ENCODE measurements around the gene TK1. TPM values are rescaled to one million over a fixed set of nuclear protein-coding genes. Genes with fewer than 3 reads are reported as not detected.

Gene TK1
- total RNA-seq, 1 donor from 2014 or later: 2.1 TPM

DNA sequence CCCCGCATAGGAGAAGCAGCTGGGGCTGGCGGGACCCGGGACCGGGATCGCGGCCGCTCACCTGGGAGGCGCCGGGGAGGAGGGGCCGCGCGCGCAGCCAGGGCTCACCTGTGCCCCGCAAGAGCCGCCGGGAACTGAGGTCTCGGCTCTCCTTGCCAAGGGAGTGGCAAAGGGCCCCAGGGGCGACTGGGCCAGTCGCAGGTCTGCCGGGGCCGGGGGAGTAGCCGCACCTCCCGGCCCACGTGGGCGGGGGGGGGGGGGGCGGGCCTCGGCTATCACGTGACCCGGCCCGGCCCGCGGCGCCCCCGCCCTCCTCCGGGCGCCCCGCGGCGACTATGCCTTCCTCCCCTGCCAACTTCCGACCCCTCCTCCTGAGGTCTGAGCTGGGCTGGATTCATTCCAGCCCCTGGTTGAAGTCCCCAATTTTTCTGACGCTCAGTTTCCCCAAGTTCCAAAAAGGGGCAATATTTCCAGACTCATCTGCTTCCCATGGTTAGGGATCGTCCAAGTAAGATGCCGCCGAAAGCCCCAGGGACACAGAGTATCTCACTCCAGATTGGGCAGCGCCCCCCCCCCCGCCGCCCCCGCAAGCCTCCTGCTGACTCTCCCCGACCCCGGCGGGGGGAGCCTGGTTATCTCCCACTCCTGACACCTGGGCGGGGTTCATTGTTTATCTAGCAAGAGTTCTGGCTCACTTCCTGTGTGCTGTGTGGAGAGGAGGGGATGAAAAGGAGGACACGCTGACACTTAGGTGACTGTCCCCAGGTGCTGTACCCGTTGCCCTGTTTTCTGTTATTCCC, 58.1 kb downstream of the TK1 start, which contains the start of gene TMC6:
TMC6 (minus strand) TSS at position 205 of the 800 bp plus-strand sequence. CDS start 1,923 bp downstream, outside the sequence.
- DNase-seq: peak; percentile 74
- intact Hi-C loops (cut with micrococcal nuclease): no loop called here
- peak; percentile 47 for ATAC-seq

DNA sequence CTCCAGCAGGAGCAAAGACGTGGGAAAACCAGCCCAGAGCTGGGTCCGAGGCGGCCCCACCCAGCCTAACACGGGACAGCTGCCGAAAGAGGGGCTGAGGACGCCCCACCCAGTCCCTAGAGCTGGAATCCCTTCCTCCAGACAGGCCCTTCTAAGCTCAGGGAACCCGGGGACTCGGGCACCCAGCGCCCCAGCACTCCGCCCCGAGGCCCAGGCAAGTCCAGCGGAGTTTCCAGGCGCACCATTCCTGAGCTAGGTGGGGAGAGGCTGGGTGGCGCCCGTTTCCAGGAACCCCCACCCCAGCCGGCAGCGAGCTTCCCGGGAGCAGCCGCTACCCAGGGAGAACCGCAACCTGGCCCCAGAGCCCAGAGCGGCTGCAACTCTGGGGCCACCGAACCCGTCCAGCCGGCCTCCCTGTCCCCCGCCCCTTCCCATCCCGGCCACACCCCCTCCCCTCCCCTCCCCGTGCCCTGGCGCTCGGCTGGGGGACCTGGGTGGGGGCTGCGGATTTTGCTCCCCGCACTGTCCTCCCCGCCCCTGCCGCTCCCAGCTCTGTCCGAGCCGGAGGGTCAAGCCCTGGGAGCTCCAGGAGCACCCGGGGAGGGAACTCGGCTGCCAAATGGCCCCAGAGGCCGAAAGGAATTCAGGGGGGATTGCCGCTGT, 58.8 kb downstream of the TK1 start:
- intact Hi-C loops (cut with micrococcal nuclease): no loop called here
- DNase-seq (peak; percentile 61), ATAC-seq (peak; percentile 44)

DNA sequence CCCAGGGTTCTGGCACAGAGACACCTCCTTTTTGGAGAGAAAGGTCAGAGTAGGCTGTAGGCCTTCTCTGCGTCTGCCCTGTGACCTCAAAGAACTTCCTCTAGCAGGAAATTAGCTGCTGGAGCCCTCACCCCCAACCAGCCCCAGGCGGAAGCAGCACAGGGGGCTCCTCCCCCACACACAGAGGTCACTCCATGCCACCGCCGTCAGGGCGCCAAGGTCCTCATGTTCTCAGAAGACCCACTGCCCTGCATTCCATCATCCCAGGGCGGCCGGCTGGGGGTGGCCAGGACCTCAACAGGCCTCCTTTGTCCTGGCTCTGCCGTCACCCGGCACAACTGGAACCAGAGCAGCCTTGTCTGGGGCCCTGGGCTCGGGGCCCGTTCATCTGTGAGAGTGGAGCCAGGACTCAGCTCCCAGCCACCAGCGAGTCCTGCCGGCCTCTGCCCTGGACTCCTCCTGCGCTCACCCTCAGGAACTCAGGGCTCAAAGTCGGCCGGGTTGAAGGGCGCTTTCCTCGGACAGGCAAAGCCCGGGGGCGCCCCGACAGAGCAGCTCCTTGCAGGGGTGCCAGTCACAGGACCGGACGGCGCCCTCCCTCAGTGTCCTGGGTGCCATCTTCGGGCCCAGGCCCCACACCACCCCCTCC, 59.5 kb downstream of the TK1 start:
- intact Hi-C loops (cut with micrococcal nuclease): no loop called here
- ATAC-seq: peak; percentile 50
- peak; percentile 84 for DNase-seq

DNA sequence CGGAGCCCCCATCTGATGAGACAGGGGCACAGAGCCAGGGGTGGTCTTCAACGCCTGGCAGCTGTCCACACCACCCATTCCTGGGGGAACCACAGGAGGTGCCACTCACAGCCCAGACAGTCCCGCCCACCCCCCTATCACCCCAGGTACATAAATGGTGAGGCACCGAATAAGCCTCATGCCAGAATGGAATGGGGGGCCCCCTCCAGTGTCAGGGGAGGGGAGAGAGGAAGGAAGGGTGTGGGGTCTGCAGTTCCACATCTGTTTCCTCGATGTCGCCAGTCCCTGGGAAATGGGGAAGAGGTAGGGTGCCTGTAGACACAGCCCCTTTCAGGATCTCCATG, 60.0 kb downstream of the TK1 start:
- ATAC-seq (no peak), DNase-seq (peak; percentile 38)
- intact Hi-C loops (cut with micrococcal nuclease): no loop called here

DNA sequence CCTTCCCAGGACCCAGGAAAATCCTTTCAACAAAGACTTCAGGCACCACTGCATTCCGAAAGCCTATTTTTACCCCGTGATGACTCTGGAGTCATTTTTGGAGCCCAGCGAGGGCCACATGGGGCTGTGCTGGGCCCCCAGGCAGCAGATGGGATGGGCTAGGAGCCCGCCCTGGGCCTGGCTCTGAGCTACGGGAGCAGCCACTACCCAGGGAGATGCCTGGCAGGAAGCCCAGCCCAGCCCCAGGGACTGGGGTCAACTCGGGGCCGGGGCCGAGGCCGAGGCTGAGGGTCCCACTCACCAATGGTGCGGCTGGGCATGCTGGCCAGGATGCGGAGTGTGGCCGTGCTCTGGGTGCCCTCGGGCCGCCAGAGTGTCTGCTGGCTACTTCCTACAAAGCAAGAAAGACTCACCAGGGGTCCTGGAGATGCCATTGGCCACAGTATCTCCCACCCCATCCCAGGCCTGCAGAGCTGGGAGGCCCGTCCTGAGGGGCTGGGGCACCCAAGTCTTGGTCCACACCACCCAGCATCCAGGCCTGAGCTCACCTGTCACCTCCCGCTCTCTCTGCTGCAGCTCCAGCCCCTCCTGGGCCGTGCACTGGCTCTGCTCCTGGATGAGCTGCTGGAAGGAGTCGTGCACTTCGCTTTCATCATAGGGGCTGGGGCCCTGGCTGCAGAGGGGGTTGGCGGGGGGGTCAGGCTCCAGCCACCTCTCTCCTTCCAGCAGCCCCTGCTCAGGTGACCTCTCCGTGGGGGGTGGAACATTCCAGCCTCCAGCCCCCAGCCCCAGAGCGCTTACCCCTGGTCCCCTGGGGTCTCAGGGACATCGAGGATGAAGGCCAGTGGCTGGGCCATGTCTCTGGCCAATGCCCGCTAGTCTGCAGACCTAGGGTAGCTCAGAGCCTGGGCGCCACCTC, 60.6 kb downstream of the TK1 start:
- intact Hi-C loops (cut with micrococcal nuclease): no loop called here
- peak; percentile 80 for DNase-seq
- ATAC-seq: peak; percentile 51

DNA sequence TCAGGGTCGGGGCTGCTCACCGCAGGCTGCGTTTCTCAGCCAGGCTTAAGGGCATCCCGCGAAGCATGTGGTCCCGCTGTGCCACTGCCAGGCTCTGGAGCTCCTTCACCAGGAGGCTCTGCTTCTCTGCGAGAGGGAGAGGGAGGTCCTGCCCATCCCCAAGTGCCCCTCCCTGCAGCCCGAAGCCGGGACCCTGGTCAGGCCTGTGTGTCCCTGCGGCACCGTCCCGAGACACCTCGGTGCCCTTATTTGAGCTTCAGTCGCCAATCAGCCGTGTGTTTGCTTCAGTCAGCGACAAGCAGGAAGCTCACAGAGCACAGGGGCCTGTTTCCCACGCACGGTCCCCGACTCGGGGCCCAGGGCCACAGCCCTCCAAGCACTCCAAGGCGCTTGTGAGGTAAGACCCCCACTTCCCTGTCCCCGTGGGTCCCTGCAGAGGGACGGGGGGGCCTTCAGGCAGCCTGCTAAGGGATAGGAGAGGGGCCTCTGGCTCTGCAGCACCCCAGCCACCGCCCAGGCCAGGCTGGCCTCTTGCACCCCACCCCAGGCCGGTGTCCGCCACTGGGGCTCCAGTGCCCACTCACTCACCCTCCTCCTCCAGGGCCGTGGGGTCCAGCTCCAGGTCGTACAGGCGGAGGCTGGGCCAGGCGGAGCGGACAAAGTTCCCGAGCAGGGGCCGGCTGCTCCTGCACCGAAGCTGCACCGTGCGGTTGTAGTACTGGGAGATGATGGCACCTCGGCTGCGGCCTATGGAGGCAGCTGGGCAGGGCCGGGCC, 61.5 kb downstream of the TK1 start:
- intact Hi-C loops (cut with micrococcal nuclease): no loop called here
- DNase-seq (peak; percentile 41), ATAC-seq (peak; percentile 1)

DNA sequence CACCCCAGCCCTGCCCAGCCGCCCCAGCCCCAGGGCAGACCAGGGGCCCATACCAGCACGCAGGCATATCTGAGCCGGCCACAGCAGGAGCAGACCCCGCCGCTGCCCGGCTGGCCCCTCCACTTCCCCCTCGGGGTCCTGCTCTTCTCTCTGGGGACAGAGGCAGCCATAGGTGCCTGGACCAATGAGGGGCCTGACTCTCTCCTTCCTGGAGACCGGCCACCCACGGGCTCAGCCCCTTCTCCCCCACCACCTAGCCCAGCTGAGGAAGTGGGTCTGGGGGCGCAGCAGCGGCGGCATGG, 62.1 kb downstream of the TK1 start:
- intact Hi-C loops (cut with micrococcal nuclease): no loop called here
- no peak for ATAC-seq
- DNase-seq: no peak

Other genes with a start within 250 kb of the TK1 start
- gene TNRC6C, start 228.3 kb downstream of the TK1 start, total RNA-seq: 21.2 TPM
- gene TMC6, start 58.3 kb downstream of the TK1 start, total RNA-seq: 69.2 TPM
- gene TMC8, start 56.3 kb downstream of the TK1 start, total RNA-seq: 1.5 TPM
- gene C17orf99, start 40.7 kb downstream of the TK1 start, total RNA-seq: not detected
- gene SYNGR2, start 18.5 kb downstream of the TK1 start, total RNA-seq: 120 TPM
- 45.0 TPM for gene AFMID, start 310 bp upstream of the TK1 start, total RNA-seq
- 0.69 TPM for gene BIRC5, start 27.2 kb upstream of the TK1 start, total RNA-seq
- gene TMEM235, start 44.6 kb upstream of the TK1 start, total RNA-seq: not detected
- 11.1 TPM for gene SOCS3, start 173.0 kb upstream of the TK1 start, total RNA-seq
- 18.3 TPM for gene PGS1, start 191.6 kb upstream of the TK1 start, total RNA-seq